ENCODE data around the gene C19orf25. TPM values are rescaled to one million over a fixed set of nuclear protein-coding genes. Genes with fewer than 3 reads are reported as not detected.

Gene C19orf25
- total RNA-seq, 6 experiments from 2014 or later = 12.2 to 32.7 (median 15.3) TPM

DNA sequence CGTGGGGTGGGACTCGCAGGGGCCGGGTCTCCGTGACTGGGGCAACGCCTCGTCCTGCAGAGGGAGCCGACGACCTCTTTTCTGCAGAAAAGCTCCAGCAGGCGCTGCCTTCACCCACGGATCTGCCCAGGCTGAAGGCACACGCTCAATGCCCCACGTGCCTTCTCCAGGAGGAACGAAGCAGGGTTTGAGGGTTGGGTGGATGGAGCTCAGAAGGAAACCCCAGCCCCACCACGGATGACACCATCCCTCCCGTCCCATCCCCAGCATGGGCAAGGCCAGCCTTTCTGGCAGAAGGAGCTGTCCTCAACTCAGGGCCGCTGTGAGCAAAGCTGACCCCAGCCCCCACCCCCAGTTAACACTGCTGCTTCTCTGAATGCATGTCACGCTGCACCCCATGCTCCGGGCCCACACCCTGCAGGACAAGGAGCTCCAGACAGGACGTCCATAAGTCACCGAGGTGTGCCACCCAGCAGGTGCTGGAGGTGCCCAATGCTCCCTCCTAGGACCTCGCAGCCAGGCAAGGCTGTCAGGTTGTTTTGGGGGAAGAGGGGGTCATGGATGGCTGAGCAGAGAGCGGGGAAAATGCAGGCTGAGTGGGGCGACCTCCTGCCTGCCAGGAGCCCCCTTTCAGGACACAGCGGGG is 7.4 kb downstream of the C19orf25 start:
- H3K27ac ChIP-seq = no peak overlapping the region
- H3K27me3 ChIP-seq = peaks cover 0 to 38% of the 10 kb centered on the region in 2 donors
- no peaks in the 10 kb centered on the region for H3K9me3 ChIP-seq
- 40% methylated on average over 1 of the region's 24 CpGs for WGBS (ENCODE audit: insufficient coverage, low coverage, low lambda C conversion rate, missing lambda C conversion rate)
- intact Hi-C loops (cut with DNase I) = no loop called here
- TF ChIP-seq, protein P1, sequence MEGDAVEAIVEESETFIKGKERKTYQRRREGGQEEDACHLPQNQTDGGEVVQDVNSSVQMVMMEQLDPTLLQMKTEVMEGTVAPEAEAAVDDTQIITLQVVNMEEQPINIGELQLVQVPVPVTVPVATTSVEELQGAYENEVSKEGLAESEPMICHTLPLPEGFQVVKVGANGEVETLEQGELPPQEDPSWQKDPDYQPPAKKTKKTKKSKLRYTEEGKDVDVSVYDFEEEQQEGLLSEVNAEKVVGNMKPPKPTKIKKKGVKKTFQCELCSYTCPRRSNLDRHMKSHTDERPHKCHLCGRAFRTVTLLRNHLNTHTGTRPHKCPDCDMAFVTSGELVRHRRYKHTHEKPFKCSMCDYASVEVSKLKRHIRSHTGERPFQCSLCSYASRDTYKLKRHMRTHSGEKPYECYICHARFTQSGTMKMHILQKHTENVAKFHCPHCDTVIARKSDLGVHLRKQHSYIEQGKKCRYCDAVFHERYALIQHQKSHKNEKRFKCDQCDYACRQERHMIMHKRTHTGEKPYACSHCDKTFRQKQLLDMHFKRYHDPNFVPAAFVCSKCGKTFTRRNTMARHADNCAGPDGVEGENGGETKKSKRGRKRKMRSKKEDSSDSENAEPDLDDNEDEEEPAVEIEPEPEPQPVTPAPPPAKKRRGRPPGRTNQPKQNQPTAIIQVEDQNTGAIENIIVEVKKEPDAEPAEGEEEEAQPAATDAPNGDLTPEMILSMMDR (IDR thresholded peaks at IDR 0.05) = peak in 1 of 4 donors; percentile 7
- no peak for TF ChIP-seq POLR2A (IDR thresholded peaks at IDR 0.05)
- no peak overlapping the region for H3K4me3 ChIP-seq
- H3K4me1 ChIP-seq = peaks cover 0 to 41% (median 10%) of the 10 kb centered on the region in 4 donors
- H3K36me3 ChIP-seq = no peaks in the 10 kb centered on the region
- ATAC-seq (peak in 2 of 4 donors; percentile 9 to 33), DNase-seq (peak in 1 of 3 donors; percentile 22)

DNA sequence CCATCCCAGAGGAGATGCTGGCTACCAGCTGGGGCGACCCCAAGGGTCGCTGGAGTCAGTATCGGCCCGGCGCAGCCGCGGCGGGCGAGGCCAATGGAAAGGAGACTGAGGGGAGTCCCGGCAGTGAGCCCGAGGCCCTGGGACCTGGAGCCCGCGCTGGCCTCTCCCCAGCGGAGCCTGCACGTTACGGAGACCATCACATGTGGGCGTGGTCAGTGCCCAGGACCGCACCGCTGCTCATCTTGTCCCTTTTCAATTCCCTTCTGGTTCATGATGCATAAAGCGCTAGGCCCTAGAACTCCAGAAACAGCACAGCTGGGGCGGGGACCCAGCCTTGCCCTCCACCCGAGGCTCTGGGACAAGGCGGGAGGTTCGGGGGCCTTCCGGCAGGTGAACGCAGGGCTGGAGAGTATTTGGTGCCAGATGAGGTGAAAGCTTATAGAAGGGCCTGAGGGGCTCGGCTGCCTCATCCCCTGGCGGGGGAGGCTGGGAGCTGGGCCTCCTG is 8.0 kb downstream of the C19orf25 start:
- H3K36me3 ChIP-seq = no peaks in the 10 kb centered on the region
- H3K4me1 ChIP-seq = peaks cover 0 to 46% (median 10%) of the 10 kb centered on the region in 4 donors
- H3K27ac ChIP-seq = no peak overlapping the region
- WGBS (ENCODE audit: insufficient coverage, low coverage, low lambda C conversion rate, missing lambda C conversion rate) = 20% methylated on average over 10 of the region's 28 CpGs
- intact Hi-C loops (cut with DNase I) = no loop called here
- TF ChIP-seq, protein P1 (IDR thresholded peaks at IDR 0.05) = no peak
- no peak for TF ChIP-seq POLR2A (IDR thresholded peaks at IDR 0.05)
- ATAC-seq = peak in 3 of 4 donors; percentile 9 to 15 (median 11)
- no peaks in the 10 kb centered on the region for H3K9me3 ChIP-seq
- no peak for DNase-seq
- peak overlapping the region in 2 of 3 donors; percentile 3 to 33 for H3K4me3 ChIP-seq
- peaks cover 0 to 41% of the 10 kb centered on the region in 2 donors for H3K27me3 ChIP-seq

DNA sequence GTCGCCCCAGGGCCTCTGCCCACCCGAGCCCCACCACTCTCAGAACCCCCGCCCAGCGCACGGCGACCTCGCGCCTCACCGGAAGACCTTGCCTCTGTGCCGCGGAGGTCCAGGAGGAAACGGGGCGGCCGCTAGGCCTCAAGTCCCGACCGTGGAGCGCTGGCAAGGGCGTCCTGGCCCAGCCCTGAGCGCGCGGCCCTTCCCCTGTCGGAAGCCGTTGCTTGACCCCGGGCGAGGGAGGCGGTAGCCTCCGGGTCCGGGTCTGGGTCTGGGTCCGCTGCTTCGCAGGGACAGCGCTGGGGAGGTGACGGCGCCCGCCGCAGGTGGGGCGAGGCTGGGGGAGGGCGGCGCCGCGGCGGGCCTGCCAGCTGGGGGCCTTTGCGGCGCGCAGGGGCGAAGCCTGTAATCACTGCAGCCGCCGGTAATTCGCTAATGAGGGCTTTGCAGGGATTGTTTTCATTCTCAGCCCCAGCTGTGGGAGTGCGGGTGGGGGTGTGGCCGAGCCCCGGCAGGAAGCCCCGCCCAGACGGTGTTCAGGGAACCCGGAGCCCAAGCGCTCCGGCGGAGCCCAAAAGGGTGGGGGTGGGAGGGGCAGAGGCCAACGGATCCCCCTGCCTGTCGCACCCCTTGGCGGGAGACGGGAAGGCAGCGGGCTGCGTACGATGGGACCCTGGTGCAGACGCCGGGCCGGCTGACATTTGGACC is 8.6 kb downstream of the C19orf25 start:
- ATAC-seq = peak in 3 of 4 donors; percentile 38 to 50 (median 50)
- WGBS (ENCODE audit: insufficient coverage, low coverage, low lambda C conversion rate, missing lambda C conversion rate) = no CpG with 5 or more reads among the region's 67 CpGs
- no peaks in the 10 kb centered on the region for H3K36me3 ChIP-seq
- H3K27me3 ChIP-seq = peaks cover 0 to 41% of the 10 kb centered on the region in 2 donors
- TF ChIP-seq, protein P1 (IDR thresholded peaks at IDR 0.05) = no peak
- TF ChIP-seq POLR2A (IDR thresholded peaks at IDR 0.05) = no peak
- intact Hi-C loops (cut with DNase I) = no loop called here
- H3K9me3 ChIP-seq = no peaks in the 10 kb centered on the region
- no peak overlapping the region for H3K27ac ChIP-seq
- DNase-seq = peak in 2 of 3 donors; percentile 51 to 56
- peak overlapping the region; percentile 3 to 33 (median 18) for H3K4me3 ChIP-seq
- peaks cover 0 to 49% (median 10%) of the 10 kb centered on the region in 4 donors for H3K4me1 ChIP-seq

DNA sequence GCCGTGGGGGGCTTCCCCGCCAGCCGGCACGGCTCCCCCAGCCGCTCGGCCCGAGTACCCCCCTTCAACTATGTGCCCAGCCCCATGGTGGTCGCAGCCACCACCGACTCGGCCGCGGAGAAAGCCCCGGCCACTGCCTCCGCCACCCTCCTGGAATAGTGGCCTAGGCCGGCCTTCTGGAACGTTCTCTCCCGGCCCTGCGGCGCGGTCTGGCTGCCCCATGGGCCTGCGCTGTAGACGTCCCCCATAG is 9.0 kb downstream of the C19orf25 start:
- H3K4me1 ChIP-seq = peaks cover 0 to 49% (median 10%) of the 10 kb centered on the region in 4 donors
- H3K27ac ChIP-seq = no peak overlapping the region
- no peaks in the 10 kb centered on the region for H3K36me3 ChIP-seq
- WGBS (ENCODE audit: insufficient coverage, low coverage, low lambda C conversion rate, missing lambda C conversion rate) = no CpG with 5 or more reads among the region's 22 CpGs
- intact Hi-C loops (cut with DNase I) = no loop called here
- H3K4me3 ChIP-seq = peak overlapping the region in 2 of 3 donors; percentile 18 to 33
- peaks cover 0 to 41% of the 10 kb centered on the region in 2 donors for H3K27me3 ChIP-seq
- no peak for DNase-seq
- no peaks in the 10 kb centered on the region for H3K9me3 ChIP-seq
- peak in 2 of 4 donors; percentile 5 to 6 for ATAC-seq
- TF ChIP-seq, protein P1 (IDR thresholded peaks at IDR 0.05) = no peak
- TF ChIP-seq POLR2A (IDR thresholded peaks at IDR 0.05) = no peak

Data from right lobe of liver (tissue), 6 donors.